HG03139 (cell line): Measurements from ENCODE around the gene TRDN.

Experiments used
- ATAC-seq: cut with Tn5 transposase; IDR thresholded peaks from one replicate; pipeline ENCODE4 v1.9.1; 2021; ENCODE audit not compliant: unreplicated experiment

The TRDN gene, protein sequence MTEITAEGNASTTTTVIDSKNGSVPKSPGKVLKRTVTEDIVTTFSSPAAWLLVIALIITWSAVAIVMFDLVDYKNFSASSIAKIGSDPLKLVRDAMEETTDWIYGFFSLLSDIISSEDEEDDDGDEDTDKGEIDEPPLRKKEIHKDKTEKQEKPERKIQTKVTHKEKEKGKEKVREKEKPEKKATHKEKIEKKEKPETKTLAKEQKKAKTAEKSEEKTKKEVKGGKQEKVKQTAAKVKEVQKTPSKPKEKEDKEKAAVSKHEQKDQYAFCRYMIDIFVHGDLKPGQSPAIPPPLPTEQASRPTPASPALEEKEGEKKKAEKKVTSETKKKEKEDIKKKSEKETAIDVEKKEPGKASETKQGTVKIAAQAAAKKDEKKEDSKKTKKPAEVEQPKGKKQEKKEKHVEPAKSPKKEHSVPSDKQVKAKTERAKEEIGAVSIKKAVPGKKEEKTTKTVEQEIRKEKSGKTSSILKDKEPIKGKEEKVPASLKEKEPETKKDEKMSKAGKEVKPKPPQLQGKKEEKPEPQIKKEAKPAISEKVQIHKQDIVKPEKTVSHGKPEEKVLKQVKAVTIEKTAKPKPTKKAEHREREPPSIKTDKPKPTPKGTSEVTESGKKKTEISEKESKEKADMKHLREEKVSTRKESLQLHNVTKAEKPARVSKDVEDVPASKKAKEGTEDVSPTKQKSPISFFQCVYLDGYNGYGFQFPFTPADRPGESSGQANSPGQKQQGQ

DNA sequence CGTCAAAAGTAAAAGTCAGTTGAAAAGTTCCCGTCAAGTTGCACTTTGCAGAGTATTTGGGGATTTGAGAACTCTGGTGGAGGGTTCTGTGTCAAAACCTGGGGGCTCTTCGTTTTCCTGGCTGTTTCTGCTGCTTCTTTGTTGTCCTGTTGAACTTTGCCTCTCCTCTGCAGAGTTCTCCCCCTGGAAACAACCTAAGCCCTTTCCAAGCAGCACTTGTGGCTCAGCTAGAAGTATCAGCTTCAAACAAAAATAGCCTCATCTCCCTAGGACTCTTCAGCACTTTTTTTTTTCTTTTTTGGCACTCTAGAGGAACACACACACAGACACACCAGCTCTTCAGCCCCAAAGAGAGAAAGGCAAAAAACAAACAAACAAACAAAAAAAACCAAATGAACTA is at the start of gene TRDN:
TSS of gene TRDN (minus strand) at position 169 of the 400 bp plus-strand sequence. CDS start 175 bp downstream, outside the sequence.
- ATAC-seq = no peak

DNA sequence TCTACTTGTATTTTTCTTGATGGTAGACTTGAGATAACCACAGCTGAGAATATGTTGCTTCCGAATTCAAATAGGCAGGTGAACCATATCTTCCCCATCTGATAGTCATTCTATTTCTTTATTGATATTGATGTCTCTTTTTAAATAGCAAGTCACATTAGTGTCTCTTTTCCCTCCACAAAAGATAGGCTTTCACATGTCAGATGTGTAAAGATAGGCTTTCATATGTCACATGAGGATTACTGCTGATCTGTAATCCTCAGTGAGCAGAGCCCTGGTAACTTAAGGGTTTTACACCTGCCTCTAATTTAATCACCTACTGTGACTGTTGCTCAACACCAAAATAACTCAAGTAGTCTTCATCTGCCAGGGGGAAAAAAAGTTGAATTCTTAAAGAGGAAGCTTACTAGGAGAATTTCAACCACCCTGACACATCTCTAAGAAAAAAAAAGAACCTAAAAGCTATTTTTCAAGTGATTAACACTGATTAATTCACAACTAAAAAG is 45.3 kb upstream of the TRDN start:
- no peak for ATAC-seq

DNA sequence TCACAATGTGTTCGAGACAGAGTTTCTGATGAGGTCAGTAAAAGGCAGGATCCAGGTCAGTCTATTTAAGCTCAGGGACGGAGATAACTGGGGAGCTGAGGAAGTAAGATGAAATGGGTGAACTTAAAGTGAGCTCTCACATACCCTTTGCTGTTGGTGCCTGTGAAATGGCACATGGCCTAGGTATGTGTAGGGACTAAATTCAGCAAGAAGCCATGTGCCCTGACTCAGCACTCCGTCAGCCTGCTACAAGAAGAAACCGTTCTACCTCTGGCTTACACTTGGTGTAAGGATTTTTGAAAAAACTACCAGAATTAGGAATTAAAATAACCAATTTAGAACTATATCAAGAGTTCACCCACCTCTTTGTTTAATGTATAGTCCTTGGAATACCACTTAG is 41.1 kb upstream of the TRDN start:
- ATAC-seq = no peak

DNA sequence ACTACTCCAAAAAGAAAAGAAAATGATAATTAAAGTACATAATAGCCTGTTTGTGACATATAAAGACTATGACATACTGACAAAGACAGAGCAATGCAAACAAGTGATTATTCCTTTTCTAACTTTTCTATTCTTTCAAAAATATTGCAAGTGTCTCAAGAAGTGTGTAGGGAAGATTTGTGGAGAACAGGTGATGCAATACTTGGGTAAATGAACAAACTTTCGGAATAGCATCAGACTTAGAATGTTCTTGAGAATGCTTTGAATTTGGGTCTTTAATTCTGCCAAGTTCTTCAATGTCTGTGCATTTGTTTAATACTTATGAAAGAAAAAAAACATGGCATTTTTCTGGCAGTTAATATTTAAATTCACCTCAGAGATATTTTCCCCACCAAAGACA is 40.0 kb upstream of the TRDN start:
- no peak for ATAC-seq

DNA sequence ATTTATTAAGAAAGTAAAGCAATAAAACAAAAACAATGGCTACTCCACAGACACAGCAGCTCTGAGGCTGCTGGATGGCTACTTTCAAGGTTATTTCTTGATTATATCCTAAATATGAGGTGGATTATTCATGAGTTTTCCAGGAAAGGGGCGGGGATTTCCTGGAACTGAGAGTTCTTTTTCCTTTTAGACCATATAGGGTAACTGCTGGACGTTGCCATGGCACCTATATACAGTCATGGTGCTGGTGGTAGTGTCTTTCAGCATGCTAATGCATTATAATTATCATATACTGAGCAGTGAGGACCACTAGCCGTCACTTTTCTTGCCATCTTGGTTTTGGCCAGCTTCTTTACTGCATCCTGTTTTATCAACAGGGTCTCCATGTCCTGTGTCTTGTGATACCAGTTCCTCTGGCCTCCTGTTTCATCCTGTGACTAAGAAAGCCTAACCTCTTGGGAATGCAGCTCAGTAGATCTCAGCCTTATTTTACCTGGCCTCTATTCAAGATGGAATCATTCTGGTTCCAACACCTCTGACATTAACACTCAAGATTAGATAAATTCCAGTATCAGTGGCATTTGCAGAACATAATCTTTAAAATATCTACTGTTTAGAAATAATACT is 32.3 kb upstream of the TRDN start:
- no peak for ATAC-seq

DNA sequence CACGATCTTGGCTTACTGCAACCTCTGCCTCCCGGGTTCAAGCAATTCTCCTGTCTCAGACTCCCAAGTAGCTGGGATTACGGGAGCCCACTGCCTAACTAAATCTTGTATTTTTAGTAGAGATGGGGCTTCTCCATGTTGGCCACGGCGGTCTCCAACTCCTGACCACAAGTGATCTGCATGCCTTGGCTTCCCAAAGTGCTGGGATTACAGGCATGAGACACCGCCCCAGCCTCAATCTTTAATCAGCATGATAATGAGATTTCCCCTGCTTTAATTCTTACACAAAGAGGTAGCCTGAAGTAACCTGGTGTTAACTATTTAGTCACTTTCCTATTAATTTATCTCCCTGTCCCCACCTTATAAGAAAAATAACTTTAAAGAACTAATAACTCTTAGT is 31.3 kb upstream of the TRDN start:
- ATAC-seq = no peak

DNA sequence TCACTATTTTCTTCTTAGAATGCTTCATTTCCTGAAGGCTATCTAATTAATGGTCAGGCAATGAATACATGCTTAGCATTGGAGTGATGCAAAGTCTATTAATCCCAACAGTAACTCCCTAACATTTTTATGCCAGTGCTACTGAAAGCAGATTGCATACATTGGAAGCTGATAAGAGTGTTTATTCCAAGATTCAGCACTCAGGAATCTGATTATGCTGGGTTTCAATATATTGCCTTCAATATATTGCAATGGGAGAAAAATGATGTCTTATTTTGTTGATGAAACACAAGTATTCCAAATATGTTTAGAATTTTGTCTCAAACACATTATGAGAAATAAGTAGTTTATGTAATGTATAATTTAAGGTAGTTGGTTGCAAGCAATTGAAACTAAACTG is 26.7 kb upstream of the TRDN start:
- no peak for ATAC-seq

DNA sequence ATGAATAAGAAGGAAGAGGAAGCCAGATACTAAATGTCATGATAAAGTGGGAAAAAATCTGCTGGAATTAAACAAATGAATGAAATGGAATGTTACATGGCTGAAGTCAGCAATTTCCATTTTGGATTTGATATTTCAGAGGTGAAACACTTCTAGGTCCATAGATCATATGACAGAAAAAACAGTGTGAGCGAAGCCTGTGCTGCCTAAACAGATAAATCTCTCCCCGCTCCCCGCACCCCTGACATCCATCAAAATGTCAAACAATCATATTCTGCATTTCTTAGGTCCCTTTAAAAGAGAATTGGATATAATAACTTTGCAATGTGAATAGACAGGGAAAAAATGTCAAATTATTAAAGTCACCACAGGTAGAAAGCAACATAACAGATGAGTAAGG is 26.0 kb upstream of the TRDN start:
- no peak for ATAC-seq

DNA sequence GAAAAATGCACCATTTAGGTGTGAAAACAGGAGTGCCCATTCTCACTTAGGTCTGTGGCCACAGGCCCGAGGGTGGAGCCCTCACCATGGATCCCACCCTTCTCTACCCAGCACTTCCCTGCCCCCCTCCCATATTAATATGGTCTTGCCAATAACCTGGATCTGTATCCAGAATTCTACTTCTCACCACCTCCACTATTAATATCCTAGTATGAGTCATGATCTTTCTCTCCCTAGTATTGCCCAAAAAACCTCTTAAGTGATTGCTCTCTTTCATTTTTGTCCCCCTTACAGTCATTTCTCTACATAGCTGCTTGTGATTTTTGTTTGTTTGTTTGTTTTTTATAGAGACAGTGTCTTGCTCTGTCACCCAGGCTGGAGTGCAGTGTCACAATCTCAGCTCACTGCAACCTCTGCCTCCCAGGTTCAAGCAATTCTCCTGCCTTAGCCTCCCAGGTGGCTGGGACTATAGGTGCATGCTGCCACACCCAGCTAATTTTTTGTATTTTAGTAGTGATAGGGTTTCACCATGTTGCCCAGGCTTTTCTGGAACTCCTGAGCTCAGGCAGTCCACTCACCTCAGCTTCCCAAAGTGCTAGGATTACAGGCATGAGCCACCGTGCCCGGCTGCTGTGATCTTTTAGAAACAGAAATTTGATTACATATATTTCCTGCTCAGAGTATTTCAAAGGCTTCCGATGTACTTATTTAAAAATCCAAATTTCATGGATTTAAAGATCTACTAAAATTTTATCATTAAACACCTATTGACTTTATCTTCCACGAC is 24.5 kb upstream of the TRDN start:
- no peak for ATAC-seq

DNA sequence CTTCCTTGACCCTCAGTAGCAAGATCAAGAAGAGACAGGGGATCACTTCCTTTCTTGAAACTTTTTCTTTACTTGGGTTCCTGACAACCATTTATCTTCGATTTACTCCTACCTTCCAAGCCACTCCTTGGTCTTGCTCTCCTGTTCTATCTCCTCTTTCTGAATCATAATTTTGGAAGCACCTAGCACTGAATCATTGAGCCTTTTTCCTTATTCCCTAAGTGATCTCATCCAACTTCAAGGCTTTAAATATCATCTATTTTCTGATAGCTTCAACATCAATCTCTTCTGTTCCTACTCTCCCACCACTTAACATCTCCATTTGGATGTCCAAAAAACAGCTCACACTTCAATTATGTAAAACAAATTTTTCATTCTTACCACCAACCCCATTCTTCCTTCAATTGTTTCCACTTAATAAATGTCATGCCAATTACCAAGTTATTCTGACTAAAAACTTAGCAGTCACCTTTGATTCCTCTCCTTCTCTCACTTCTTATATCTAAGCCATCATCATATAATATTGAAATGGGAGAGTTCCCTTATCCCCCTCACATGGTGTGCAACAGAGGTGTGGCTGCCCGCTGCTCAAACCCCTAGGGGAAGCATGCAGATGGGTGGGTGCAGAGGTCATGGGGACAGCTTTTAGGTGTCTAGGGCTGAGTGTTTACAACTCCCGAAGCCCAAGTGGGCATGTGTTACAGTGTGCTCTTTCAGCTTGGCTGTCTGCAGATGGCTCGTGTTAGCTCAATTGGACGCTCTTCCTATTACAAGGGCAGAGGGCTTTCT is 23.4 kb upstream of the TRDN start:
- no peak for ATAC-seq

DNA sequence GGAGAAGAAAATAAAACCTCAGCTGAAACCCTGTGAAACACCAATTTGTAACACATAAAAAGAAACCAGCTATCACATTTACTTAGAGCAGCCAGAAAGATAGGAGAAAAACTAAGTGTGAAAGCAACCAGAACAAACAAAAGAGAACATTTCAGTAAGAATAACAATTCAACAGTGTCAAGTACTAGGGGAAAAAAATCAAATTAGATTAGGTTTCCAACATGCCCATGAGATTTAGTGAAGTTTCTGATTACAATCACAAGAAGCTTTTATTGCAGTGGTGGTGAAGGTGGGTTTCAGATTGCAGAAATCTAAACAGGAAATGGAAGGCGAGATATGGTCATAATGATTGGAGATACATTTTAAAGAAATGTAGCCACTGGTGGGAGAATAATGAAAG is 22.1 kb upstream of the TRDN start:
- no peak for ATAC-seq

DNA sequence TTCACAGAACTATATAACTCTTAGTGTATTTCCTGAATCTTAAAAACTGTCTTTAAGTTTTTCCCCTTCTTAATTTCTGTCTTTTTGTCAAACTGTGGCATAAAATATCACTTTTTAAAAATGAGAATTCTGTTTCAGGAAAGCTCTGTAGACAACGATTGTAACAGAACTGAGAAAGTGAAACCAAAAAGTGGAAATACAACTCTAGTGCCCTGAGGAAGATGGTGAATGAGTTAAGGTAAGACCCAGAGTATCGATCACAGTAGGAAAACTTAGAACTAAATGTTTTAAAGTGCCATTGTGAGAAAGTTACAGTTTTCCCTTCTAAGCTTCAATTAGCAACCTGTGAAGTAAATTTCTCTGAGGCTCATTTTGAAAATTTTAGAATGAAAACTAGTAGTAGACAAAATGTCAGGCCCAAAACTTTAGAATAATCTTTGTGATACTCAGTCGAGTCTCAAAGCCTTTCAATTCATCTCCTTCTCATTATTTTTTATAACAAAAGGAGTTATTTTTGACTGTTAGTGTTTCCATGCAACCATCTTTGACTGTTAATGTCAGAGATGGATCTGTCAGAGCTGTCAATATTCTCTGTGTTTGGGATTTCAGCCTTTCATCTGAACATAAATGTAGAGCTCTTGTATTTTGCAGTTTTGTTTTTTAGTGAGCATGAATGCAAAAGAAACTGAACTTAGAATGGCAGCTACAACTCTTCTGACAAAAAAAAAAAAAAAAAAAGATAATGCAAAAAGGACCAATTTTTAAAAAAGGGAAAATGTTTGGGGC is 19.0 kb upstream of the TRDN start:
- no peak for ATAC-seq

DNA sequence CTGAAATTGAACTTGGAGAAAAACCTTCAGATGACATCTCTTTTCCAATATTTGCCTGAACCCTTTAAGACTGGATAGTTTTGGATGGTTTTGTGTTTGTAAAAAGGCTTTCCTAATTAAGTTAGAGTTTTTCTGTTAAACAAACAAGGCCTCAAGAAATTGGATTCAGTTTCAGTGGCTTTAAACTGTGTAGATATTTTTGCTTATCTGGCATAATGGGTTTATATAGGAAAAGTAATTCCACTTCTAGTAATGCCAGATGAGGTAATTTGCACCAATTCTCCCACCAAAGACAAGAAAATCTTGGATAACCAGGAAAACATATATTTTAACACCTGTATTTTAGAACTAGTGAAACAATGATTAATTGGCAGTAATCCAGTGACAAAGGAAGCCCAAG is 12.0 kb upstream of the TRDN start:
- no peak for ATAC-seq

DNA sequence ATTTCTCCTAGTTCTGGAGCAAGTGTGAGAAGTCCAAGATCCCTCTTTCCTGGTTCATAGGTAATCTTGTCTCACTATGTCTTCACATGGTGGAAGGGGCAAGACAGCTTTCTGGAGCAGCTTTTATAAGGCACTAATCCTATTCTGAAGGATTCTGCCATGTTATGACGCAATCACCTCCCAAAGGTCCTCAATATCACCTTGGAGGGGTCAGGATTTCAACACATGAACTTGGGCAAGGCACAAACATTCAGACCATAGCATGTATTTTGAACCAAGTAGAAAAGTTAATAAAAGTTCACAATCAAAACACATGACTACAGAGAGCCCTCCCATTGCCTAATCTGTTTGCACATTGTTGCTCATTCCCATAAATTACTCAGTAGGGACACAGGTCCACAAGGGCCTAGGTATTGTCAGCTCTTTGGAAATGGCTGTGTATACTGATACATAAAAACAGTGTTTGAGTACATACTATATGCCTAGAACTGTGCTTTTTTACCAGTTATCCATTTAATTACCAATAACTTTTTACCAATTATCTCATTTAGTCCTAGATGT is 11.3 kb upstream of the TRDN start:
- no peak for ATAC-seq

DNA sequence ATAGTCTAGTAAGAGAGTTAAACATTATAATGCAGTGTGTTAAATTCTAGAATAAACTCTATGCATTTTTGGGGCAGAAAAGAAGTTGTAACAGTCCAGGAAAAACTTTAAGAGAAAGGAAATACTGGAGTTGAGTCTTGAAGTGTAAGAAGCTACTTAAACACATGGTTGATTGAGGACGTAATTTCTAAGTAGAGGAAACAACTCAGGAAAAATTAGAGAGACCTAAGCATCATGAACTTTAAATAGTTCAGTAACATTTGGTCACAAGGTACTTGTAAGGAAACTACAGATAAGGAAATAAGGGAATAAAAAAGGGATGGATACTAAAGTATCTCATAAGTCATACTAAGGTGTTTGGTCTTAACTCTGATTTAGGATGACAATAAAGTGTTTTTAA is 4.7 kb upstream of the TRDN start:
- ATAC-seq = no peak

DNA sequence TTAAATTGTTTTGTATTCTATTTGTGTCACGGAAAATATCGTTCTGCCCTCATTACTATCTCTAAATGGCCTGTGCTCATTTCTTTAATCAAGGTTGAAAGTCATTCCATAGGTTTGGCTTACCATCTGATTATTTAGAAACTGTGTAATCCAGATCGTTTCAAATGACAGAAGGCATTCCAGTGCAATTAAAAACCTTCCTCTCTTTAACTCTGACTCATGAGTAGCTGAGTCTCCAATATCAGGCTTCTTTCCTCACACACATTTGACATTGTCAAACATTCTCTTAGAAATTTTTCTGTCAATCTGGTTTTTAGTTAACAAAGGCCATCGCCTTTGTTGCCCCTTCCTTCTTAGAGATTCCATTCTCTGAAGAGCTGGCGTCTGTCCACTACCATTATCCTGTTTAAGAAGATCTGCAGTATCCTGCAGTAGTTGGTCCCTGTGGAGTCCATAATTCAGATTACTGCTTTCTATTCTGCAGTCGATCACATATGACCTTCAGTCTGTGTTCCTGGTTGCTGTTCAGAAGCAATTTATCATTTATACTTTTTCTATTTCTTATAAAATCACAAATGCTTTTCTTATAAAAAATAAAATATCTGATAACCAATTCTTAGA is 3.9 kb upstream of the TRDN start:
- ATAC-seq = no peak

DNA sequence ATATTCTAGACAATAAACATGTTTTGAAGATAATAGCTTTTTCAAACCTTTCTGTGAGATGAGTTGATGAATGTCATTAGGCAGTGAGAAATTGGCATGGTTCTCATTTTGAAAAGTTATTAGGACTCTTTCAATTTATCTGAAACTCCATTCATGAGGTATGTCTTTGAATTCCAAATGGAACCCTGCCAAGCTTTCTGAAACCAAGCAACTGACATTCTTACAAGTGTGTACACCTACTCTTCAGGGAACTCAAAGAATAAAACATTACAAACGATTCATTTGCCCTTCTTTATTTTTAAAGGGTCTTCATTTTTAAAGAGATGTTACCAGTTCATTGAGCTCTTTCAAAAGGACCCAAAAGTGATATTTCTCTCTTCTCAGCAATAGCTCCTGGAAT is 2.1 kb upstream of the TRDN start:
- no peak for ATAC-seq

DNA sequence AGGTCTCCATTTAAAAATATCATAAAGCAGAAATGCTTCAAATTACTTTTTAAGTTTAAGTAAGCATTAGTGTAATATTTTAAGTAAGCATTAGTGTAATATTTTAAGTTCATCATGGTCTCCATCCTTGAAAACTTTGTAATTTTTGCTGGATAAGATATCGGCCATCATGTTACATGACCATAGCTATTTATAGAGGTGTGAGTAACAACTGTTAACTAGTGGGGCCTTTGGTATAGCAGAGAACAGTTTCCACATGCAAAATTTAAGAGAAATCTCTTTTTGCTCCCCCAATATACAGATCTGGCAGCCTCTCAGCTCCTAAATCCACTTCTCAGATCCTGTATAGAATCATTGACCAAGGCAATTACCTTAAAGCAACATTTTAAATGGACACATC is 468 bp downstream of the TRDN start:
- ATAC-seq = no peak

DNA sequence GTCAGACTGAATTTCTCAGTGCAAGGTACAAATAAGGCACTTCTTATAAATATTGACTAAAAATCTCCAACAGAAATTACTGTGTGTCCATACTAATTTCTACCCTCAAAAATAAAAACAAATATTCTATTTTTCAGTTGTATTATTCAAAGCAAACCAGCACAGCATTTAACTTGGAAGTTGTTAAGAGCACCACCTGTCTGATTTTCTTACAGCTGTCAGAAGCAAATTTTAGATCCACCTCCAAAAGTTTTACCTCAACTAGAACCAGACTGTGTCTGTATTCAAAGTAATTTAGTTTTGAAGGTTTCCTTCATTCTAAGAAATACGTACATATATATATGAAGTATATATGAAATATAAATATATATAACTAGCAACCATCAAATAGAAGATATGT is 1.2 kb downstream of the TRDN start:
- no peak for ATAC-seq
